ENCODE measurements around the gene ANKZF1. TPM values are rescaled to one million over a fixed set of nuclear protein-coding genes. Genes with fewer than 3 reads are reported as not detected.

The ANKZF1 gene
- total RNA-seq, 4 donors from 2014 or later = 13.5 to 77.4 (median 22.7) TPM

DNA sequence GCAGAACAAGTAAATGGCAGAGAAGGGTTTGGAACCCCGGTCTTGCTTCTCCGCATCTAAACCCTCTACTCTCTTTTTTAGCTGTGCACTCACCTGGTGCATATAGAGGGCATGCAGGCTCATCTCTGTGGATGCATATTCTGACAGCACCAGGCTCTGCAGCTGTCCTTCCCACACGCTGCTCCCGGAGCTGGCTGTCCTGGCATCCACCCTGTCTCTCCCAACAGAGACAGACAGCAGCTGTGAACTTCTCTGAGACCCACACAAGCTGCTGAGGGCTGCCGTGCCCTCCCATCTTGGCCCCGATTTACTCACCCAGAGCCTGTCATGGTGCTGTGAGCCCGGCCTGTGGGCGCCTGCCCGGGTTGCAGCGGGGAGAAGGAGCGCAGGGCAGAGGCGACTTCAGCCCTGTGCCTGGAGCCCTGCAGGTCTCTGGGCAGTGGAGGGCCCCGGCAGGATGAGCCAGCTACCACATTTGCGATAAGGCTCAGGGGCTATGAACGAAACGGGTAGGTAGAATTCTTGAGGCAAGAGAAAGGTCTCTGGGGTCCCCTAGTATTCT is 7.6 kb upstream of the ANKZF1 start:
- TF ChIP-seq, protein P1, sequence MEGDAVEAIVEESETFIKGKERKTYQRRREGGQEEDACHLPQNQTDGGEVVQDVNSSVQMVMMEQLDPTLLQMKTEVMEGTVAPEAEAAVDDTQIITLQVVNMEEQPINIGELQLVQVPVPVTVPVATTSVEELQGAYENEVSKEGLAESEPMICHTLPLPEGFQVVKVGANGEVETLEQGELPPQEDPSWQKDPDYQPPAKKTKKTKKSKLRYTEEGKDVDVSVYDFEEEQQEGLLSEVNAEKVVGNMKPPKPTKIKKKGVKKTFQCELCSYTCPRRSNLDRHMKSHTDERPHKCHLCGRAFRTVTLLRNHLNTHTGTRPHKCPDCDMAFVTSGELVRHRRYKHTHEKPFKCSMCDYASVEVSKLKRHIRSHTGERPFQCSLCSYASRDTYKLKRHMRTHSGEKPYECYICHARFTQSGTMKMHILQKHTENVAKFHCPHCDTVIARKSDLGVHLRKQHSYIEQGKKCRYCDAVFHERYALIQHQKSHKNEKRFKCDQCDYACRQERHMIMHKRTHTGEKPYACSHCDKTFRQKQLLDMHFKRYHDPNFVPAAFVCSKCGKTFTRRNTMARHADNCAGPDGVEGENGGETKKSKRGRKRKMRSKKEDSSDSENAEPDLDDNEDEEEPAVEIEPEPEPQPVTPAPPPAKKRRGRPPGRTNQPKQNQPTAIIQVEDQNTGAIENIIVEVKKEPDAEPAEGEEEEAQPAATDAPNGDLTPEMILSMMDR (IDR thresholded peaks at IDR 0.05) = no peak
- DNase-seq (ENCODE audit: low spot score) (no peak), ATAC-seq (ENCODE audit: low FRiP score) (no peak)

DNA sequence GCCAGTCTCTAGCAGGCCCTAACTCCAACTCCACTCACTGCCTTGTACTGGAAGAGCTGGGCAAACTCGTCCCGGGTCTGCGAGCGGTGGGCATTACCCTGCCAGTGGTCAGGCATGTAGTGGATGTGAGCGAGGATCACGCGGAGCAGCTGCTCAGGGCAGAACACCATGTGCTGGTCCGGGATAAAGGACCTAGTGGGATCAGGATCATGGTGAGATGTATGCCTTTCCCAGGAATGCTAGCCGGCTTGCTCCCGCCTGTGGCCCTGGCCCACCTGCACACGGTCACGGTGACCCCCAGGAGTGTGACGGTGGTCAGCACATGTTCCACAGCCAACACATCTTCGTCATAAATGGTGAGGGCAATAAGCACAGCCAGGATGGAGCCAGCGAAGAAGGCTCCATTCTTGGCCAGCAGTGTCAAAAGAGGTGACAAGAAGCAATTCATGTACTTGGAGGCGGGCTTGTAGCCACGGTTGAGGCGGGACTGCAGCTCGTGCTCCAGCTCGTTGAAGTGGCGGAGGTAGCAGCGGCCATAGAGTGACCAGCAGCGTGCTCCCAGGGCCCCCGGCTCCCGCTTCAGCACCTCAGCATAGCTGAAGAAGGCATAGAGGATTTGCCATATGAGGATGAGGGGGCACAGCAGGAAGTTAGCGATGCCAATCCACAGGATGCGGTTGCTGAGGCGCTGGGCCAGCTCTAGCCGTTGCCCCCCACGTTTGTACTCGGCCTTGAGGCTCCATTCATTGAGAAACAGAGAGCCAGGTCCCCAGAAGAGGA is 5.6 kb upstream of the ANKZF1 start:
- no peak for DNase-seq (ENCODE audit: low spot score)
- TF ChIP-seq, protein P1 (IDR thresholded peaks at IDR 0.05) = no peak
- ATAC-seq (ENCODE audit: low FRiP score) = no peak

DNA sequence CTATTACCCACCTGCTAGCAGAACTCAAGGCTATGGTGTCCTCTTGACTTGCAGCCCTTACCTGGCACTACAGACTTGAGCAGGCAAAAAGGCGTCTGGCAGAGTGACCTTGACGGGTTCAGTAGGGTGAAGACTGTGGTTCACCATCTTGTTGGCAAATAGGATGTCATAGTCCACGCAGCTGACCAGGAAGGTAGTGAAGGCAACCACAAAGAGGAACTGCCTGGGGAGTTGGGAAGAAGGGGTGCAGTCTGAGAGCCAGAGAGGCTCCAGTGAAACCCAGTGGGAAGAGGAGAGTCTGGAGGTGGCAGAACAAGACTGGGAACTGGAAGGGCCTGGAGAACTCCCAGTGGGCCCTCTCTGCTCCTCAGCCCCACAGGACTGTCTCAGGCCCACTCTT is 4.3 kb upstream of the ANKZF1 start:
- ATAC-seq (ENCODE audit: low FRiP score) (no peak), DNase-seq (ENCODE audit: low spot score) (no peak)
- TF ChIP-seq, protein P1 (IDR thresholded peaks at IDR 0.05) = no peak

DNA sequence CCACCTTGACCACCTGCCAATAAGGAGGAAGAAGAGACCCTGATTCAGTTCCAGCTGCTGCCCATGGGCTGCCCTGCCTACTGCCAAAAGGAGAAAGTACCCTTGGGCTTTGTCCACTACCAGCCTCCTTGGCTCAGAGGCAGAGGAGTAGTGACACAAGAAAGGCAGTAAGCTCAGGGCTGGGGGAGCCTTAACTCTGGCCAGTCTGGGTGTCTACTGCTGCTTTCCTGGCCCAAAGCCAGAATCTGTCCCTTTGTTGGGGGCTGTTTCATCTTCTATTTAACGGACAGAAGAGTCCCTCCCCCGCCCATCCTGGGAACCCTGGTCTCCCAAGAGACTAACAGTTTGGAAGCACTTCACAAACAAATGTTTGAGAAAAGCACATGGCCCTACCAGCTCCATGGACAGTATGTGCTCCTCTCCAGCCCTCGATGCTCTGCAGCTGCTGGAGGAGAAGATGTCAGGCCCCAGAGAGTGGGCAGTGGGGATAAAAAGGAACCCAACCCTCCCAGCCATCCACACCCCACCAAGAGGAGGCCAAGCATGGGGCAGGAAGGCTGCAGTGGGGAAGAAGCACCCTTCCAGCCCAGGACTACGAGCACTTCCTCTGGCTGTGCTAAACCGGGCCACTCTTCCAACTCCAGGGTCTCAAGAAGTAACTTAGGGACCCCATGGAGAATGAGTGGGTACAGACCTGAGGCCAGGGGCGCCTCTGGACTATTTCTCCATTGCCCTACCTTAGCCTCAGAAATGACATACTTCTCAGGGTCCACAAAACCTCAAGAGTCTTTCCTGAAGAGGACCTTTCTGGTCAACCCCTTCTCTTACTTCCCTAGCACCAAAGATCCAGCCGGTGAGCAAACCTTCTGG is 1.3 kb upstream of the ANKZF1 start:
- TF ChIP-seq, protein P1 (IDR thresholded peaks at IDR 0.05) = no peak
- DNase-seq (ENCODE audit: low spot score) (no peak), ATAC-seq (ENCODE audit: low FRiP score) (no peak)

DNA sequence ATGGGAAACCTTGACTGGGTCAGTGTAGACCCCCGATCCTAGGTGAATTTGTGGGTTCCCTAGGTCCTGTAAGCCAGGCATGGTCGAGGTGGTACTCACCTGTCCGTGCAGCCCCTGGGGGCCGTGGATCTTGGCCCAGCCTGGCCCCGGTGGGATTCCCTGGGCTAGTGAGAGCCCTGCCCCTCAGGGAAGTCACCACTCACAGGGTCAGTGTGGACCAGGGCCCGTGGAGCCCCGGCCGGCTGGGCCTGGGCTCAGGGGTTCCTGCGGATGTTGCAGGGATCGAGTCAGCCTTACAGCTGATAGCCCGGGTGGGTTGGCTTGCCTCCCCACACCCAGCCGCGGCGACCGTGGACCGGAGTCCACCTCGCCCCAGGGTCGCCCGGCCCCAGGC is 698 bp upstream of the ANKZF1 start:
- ATAC-seq (ENCODE audit: low FRiP score) (peak; percentile 17), DNase-seq (ENCODE audit: low spot score) (no peak)
- TF ChIP-seq, protein P1 (IDR thresholded peaks at IDR 0.05) = no peak

DNA sequence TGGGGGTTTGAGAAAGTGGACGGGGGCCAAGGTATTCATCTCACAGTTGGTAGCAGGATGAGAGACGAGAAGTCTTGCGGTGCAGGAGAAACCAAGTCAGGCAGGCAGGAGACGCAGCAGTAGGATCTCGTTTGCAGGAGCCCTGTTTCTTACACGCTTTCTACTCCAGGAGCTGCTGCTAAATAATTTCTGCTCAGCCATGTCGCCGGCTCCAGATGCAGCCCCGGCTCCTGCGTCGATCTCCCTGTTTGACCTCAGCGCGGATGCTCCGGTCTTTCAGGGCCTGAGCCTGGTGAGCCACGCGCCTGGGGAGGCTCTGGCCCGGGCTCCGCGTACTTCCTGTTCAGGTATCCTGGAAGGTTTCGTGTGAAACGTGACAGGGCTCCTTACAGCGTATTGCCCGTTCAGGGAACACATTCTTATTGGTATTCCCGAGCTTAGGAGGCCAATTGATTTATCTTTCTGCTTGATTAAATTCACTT is 494 bp downstream of the ANKZF1 start:
- no peak for DNase-seq (ENCODE audit: low spot score)

More for the DNA sequence above, 494 bp downstream of the ANKZF1 start:
- peak; percentile 36 for ATAC-seq (ENCODE audit: low FRiP score)
- TF ChIP-seq, protein P1 (IDR thresholded peaks at IDR 0.05) = no peak
